HepG2 (cell line): Measurements from ENCODE around the gene RNF114. TPM values are rescaled to one million over a fixed set of nuclear protein-coding genes. Genes with fewer than 3 reads are reported as not detected.

Experiments
- ATAC-seq: fragments of 200-7000 bp; cut with Tn5 transposase; 3 replicates; pipeline ENCODE4 v1.9.1; 2020; ENCODE audit warnings: mild to moderate bottlenecking, moderate library complexity
- BruUV-seq: library from RNA; stranded (reverse); fragments of 400-500 nt; replicated peaks from 2 replicates; lab custom pipeline; 2021; lab: Mats Ljungman, UMichigan
- CTCF ChIA-PET: fragments of 300-600 bp; formaldehyde crosslinking; extraction: SDS; loops from one replicate; lab custom pipeline; 2021; ENCODE audit warnings: low total read pairs, inconsistent platforms, low intra/inter-chr PET ratio; lab: Yijun Ruan, JAX
- POLR2A ChIA-PET: fragments of 350-600 bp; sonication (Branson Sonifier 250); formaldehyde crosslinking; loops from one replicate; lab custom pipeline; 2020; ENCODE audit warnings: antibody characterized with exemption, inconsistent platforms; lab: Yijun Ruan, JAX
- DNase-seq: peaks from one replicate; pipeline ENCODE4 v3.0.0-alpha.2; 2015; ENCODE audit warnings: low spot score
- FAIRE-seq: peaks from 3 replicates; lab custom pipeline; 2011; peaks lifted over from hg19 to GRCh38; lab: Jason Lieb, UNC
- H2AFZ ChIP-seq: one replicate; pipeline ENCODE4 v1.6.1; 2011; ENCODE audit warnings: low read length, inconsistent platforms
- H3K27ac ChIP-seq: fragments of 300-600 bp; 3 replicates; pipeline ENCODE4 v1.8.0; 2011; ENCODE audit warnings: mixed run types, mild to moderate bottlenecking, mixed read lengths, low read length, inconsistent platforms; ENCODE audit not compliant: insufficient read depth; ENCODE audit errors: extremely low read length
- H3K27me3 ChIP-seq, 2 experiments: fragments of 200-600 bp in 1 of 2; 2 replicates in 1 of 2; 3 replicates in 1 of 2; pipeline versions ENCODE4 v1.6.0 to v1.8.0; 2011; ENCODE audit warnings: low read length in 2 of 2, mild to moderate bottlenecking in 2 of 2, moderate library complexity in 2 of 2, inconsistent platforms in 1 of 2; ENCODE audit not compliant: insufficient read depth in 2 of 2, control insufficient read depth in 1 of 2
- H3K36me3 ChIP-seq, 2 experiments: fragments of 200-600 bp in 1 of 2; replicated peaks in 1 of 2; 2 replicates in 1 of 2; 3 replicates in 1 of 2; pipeline versions ENCODE4 v1.5.1 to v1.8.0; 2011; ENCODE audit warnings: low read length in 2 of 2, inconsistent platforms in 1 of 2; ENCODE audit not compliant: insufficient read depth in 2 of 2, control insufficient read depth in 1 of 2
- H3K4me1 ChIP-seq: 2 replicates; pipeline ENCODE4 v1.5.1; 2012; ENCODE audit warnings: low read length, inconsistent platforms; ENCODE audit not compliant: insufficient read depth
- H3K4me2 ChIP-seq: 2 replicates; pipeline ENCODE4 v1.6.0; 2011; ENCODE audit warnings: low read depth, low read length, inconsistent platforms
- H3K4me3 ChIP-seq, 3 experiments: fragments of 200-600 bp in 1 of 3; sonication (generic), shearing (Covaris generic) in 1 of 3; replicated peaks in 1 of 3; 2 replicates each; pipeline ENCODE4 v1.5.1; 2011 to 2016; ENCODE audit warnings: low read length in 3 of 3, inconsistent platforms in 2 of 3, low read depth in 2 of 3, mild to moderate bottlenecking in 2 of 3, control low read depth in 1 of 3, mixed read lengths in 1 of 3; ENCODE audit not compliant: insufficient read depth in 1 of 3
- H3K79me2 ChIP-seq: one replicate; pipeline ENCODE4 v1.6.1; 2011; ENCODE audit warnings: low read length, inconsistent platforms; ENCODE audit not compliant: insufficient read depth
- H3K9ac ChIP-seq: 2 replicates; pipeline ENCODE4 v1.6.0; 2011; ENCODE audit warnings: mild to moderate bottlenecking, low read depth, low read length, inconsistent platforms; ENCODE audit not compliant: insufficient read depth
- H3K9me3 ChIP-seq: 2 replicates; pipeline ENCODE4 v1.5.1; 2012; ENCODE audit warnings: mild to moderate bottlenecking, low read length
- H4K20me1 ChIP-seq: 2 replicates; pipeline ENCODE4 v1.6.0; 2011; ENCODE audit warnings: inconsistent platforms, mild to moderate bottlenecking, low read length, moderate library complexity; ENCODE audit not compliant: insufficient read depth
- ATAD3A ChIP-seq: sonication (generic); formaldehyde crosslinking; IDR thresholded peaks from 2 replicates; pipeline ENCODE4 v1.4.0; 2020; ENCODE audit warnings: missing genetic modification reagents
- BHLHE40 ChIP-seq: IDR thresholded peaks from 2 replicates; pipeline ENCODE4 v1.6.1; 2011; ENCODE audit warnings: low read length, improper control_type of control experiment
- E2F1 ChIP-seq: sonication (generic); formaldehyde crosslinking; IDR thresholded peaks from 2 replicates; pipeline ENCODE4 v1.5.0; 2020; ENCODE audit warnings: missing genetic modification reagents
- E2F5 ChIP-seq: sonication (generic); formaldehyde crosslinking; conservative IDR thresholded peaks from 2 replicates; pipeline ENCODE4 v1.4.0; 2020; ENCODE audit warnings: missing genetic modification reagents
- FOSL1 ChIP-seq: sonication (generic); formaldehyde crosslinking; IDR thresholded peaks from 2 replicates; pipeline ENCODE4 v1.9.0; 2021; ENCODE audit warnings: missing genetic modification reagents, borderline replicate concordance
- HES4 ChIP-seq: sonication (generic); formaldehyde crosslinking; IDR thresholded peaks from 2 replicates; pipeline ENCODE4 v1.9.0; 2021; ENCODE audit warnings: mild to moderate bottlenecking, missing genetic modification reagents, borderline replicate concordance
- HNF4G ChIP-seq, 2 experiments: sonication (generic) in 1 of 2; formaldehyde crosslinking in 1 of 2; IDR thresholded peaks; 2 replicates each; pipeline versions ENCODE4 v1.4.0 to v1.6.1; 2011 to 2020; ENCODE audit warnings: borderline replicate concordance in 2 of 2, low read depth in 2 of 2, mild to moderate bottlenecking in 2 of 2, low read length in 1 of 2, missing genetic modification reagents in 1 of 2, moderate library complexity in 1 of 2
- KAT7 ChIP-seq: IDR thresholded peaks from 2 replicates; pipeline ENCODE4 v1.6.1; 2018; ENCODE audit warnings: borderline replicate concordance, missing compliant biosample characterization
- MLXIP ChIP-seq: sonication (generic); formaldehyde crosslinking; IDR thresholded peaks from 2 replicates; pipeline ENCODE4 v1.9.0; 2021; ENCODE audit warnings: missing genetic modification reagents, borderline replicate concordance
- MTA3 ChIP-seq: sonication (generic); formaldehyde crosslinking; IDR thresholded peaks from 2 replicates; pipeline ENCODE4 v1.4.0; 2020; ENCODE audit warnings: missing genetic modification reagents
- RFX1 ChIP-seq: fragments of 450-650 bp; IDR thresholded peaks from 2 replicates; pipeline ENCODE4 v1.6.1; 2017
- THAP7 ChIP-seq: sonication (generic); formaldehyde crosslinking; IDR thresholded peaks from 2 replicates; pipeline ENCODE4 v1.8.1; 2023; ENCODE audit warnings: mild to moderate bottlenecking, missing genetic modification reagents
- ZBTB7B ChIP-seq: sonication (generic); formaldehyde crosslinking; IDR thresholded peaks from 2 replicates; pipeline ENCODE4 v1.4.0; 2020; ENCODE audit warnings: missing genetic modification reagents
- ZNF260 ChIP-seq: sonication (generic); formaldehyde crosslinking; IDR thresholded peaks from 2 replicates; pipeline ENCODE4 v1.4.0; 2020; ENCODE audit warnings: missing genetic modification reagents, low read depth, mild to moderate bottlenecking, borderline replicate concordance
- ZNF292 ChIP-seq: sonication (generic); formaldehyde crosslinking; IDR thresholded peaks from 2 replicates; pipeline ENCODE4 v1.8.1; 2022; ENCODE audit warnings: mild to moderate bottlenecking, low read depth, missing genetic modification reagents, borderline replicate concordance
- ZNF3 ChIP-seq: IDR thresholded peaks from 2 replicates; pipeline ENCODE4 v1.7.0; 2017; ENCODE audit warnings: inconsistent platforms
- ZNF607 ChIP-seq: sonication (generic); formaldehyde crosslinking; IDR thresholded peaks from 2 replicates; pipeline ENCODE4 v1.5.1; 2020; ENCODE audit warnings: missing genetic modification reagents, mild to moderate bottlenecking, borderline replicate concordance
- WGBS: methylation state at CpG from one replicate; pipeline ENCODE4 v1.1.6; 2017; ENCODE audit warnings: low lambda C conversion rate; 5-methylcytosine and 5-hydroxymethylcytosine counted together
- in situ Hi-C: cut with HindIII; loops from 2 replicates; pipeline ENCODE4 v1.10.0; 2017; ENCODE audit warnings: low pct_unique_long_range_greater_than_20kb; ENCODE audit not compliant: extremely low pct_ligation_motif_present
- intact Hi-C: fragments of 100-400 bp; cut with micrococcal nuclease; formaldehyde crosslinking; loops from one replicate; pipeline ENCODE4 v1.10.0; 2022; ENCODE audit not compliant: unreplicated experiment
- polyA plus RNA-seq, 8 experiments: library from polyadenylated mRNA; depleted of rRNA in 3 of 8; stranded (reverse) in 7 of 8; unstranded in 1 of 8; fragments of >200 nt; fragmentation: Illumina TruSeq in 4 of 8; extraction: Trizol in 4 of 8; gene quantifications; 2 replicates each; pipeline versions ENCODE4 v1.2.1 to v1.2.3, GENCODE V29; 2011 to 2016; ENCODE audit warnings: low read depth in 4 of 8, missing spikeins in 1 of 8, mixed read lengths in 1 of 8; ENCODE audit not compliant: insufficient read depth in 1 of 8
- total RNA-seq, 5 experiments: library from RNA; depleted of rRNA; stranded (reverse); fragments of >200 nt; fragmentation: Illumina TruSeq; extraction: Trizol; gene quantifications; 2 replicates each; pipeline ENCODE4 v1.2.3, GENCODE V29; 2016; ENCODE audit warnings: low read depth in 1 of 5

RNF114 gene
- total and polyA plus RNA-seq, 2 of the 13 experiments (the other 11 are each of a cell fraction or from before 2014, with no cell fraction given) = 119 to 126 TPM

GRCh38 chr20:49981218-49982071 is 45.2 kb downstream of the RNF114 start:
- ATAC-seq = peak; percentile 6
- peaks cover 91% of the 10 kb centered on the region for H3K4me1 ChIP-seq
- H3K36me3 ChIP-seq = no peaks in the 10 kb centered on the region; a peak in 1 of 5 replicates
- in situ Hi-C loops (loop anchor here (5.0 kb wide), 2 partner anchors 96 to 191 kb away; no protein-coding TSS in a partner anchor), intact Hi-C loops (loop anchor here (5.0 kb wide), 1 partner anchor 51 kb away; no protein-coding TSS in a partner anchor)
- H2AFZ ChIP-seq = no peak overlapping the region
- H3K27ac ChIP-seq = no peak overlapping the region
- no peaks in the 10 kb centered on the region for H3K9me3 ChIP-seq
- H4K20me1 ChIP-seq = no peaks in the 10 kb centered on the region
- BruUV-seq = no TSS peak
- H3K79me2 ChIP-seq = no peaks in the 10 kb centered on the region
- peak overlapping the region; percentile 81 for H3K4me2 ChIP-seq
- 7% methylated on average over 21 of the region's 23 CpGs for WGBS
- peaks cover 5 to 29% of the 10 kb centered on the region in 2 experiments for H3K27me3 ChIP-seq
- H3K9ac ChIP-seq = peak overlapping the region; percentile 36
- no peak for FAIRE-seq
- DNase-seq = no peak
- ChIA-PET POLR2A (interaction anchor here (0.8 to 6.8 kb wide), 17 partner anchors 9 to 192 kb away, joined by 3 to 58 read pairs (median 3); partner anchors contain the start of genes PEDS1 and RNF114), CTCF (interaction anchor here (2.1 to 8.4 kb wide), 2 partner anchors 90 to 104 kb away, joined by 8 to 163 read pairs; no protein-coding TSS in a partner anchor)
- peak overlapping the region; percentile 5 to 65 (median 20) for H3K4me3 ChIP-seq
- TF ChIP-seq BHLHE40 (no peak), ZNF607 (CRISPR knock-in tag) (no peak), E2F1 (CRISPR knock-in tag) (no peak), MLXIP (CRISPR knock-in tag) (no peak), THAP7 (CRISPR knock-in tag) (no peak), FOSL1 (CRISPR knock-in tag) (no peak), ATAD3A (CRISPR knock-in tag) (no peak), KAT7 (CRISPR knock-in tag) (no peak), ZBTB7B (CRISPR knock-in tag) (no peak), E2F5 (no peak), ZNF292 (peak; percentile 79; the same call in 1 of the 2 replicates), ZNF3 (no peak), HES4 (CRISPR knock-in tag) (0 out of 2 replicates have a peak, but pooled peaks have one; percentile 49), ZNF260 (0 out of 2 replicates have a peak, but pooled peaks have one; percentile 86), MTA3 (CRISPR knock-in tag) (no peak), RFX1 (no peak), HNF4G (IDR thresholded peaks at IDR 0.05; ENCODE audit: borderline replicate concordance, low read depth, low read length) (peak; percentile 59; the same call in 1 of the 2 replicates), HNF4G (CRISPR knock-in tag; IDR thresholded peaks at IDR 0.05; ENCODE audit: borderline replicate concordance, low read depth) (no peak)
